ENCODE measurements around the gene MAEA.

- TF ChIP-seq CTCF (conservative IDR thresholded peaks at IDR 0.05) (no peak), ZFX (IDR thresholded peaks at IDR 0.05) (no peak)
Observed at GRCh38 chr4:1359144-1359501, 69.4 kb downstream of the MAEA start.

Measured in C4-2B (cell line).